Activated CD8-positive, alpha-beta memory T cell treated with anti-CD3 and anti-CD28 coated beads for 4 hours (primary cell): ENCODE data around the gene NPAS1.
A peak's percentile ranks its signal among the peaks of the same experiment; 100 is the strongest.
"Not testable (repeated sequence)": the region's sequence is repeated elsewhere in the genome, so short reads cannot be mapped to it uniquely, and the experiment has no call there.

ENCODE experiments used
- DNase-seq, 2 donors: peaks; one replicate each; pipeline ENCODE4 v3.0.0-alpha.2; 2020; ENCODE audit warnings: low read depth in 2 of 2

The NPAS1 gene

DNA sequence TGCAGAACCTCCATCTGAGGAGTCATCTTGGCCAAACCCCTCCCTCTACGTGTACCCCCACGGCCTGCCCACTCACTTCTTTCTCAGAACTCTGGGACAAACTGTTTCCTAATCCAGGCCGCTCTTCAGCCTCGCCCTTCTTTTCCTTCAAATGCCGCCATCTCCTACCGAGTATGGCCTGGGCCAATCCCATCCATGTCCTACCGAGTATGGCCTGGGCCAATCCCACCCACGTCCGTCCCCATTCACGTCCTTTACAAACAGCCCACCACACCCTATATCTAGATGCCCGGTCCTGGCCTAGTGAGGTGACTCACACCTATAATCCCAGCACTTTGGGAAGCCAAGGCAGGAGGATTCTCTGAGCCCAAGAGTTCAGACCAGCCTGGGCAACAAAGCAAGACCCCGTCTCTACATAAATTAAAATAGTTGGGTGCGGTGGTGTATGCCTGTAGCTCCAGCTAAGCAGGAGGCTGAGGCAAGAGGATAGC, 27.7 kb downstream of the NPAS1 start:
- DNase-seq = no peak

DNA sequence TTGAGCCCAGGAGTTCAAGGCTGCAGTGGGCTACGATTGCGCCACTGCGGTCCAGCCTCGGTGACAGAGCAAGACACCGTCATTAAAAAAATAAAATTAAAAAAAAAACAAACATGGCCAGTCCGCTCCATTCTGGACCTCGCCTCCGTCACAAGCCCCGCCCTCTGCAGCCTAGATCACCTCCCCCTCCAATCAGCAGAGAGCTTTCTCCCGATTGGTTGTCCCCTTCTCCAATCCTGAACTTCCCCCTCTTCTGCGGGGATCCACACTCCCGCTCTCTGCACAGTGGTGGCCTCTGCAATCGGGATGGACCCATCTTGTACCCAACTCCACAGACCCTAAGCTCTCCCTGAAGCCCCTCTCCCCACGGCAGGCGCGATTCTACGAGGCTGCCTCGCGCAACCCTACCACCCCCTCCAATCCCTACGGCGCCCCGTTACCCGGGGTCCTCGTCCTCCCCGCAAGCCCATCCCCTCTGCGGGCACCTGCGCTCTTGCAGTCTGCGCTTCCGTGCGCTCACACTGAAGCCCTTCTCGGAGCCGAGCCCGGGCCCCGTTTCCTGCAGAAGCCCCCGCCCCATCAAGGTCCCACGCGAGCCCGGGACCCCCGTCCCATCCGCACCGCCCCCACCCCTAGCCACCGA, 28.2 kb downstream of the NPAS1 start:
- DNase-seq = peak; percentile 23 to 34

DNA sequence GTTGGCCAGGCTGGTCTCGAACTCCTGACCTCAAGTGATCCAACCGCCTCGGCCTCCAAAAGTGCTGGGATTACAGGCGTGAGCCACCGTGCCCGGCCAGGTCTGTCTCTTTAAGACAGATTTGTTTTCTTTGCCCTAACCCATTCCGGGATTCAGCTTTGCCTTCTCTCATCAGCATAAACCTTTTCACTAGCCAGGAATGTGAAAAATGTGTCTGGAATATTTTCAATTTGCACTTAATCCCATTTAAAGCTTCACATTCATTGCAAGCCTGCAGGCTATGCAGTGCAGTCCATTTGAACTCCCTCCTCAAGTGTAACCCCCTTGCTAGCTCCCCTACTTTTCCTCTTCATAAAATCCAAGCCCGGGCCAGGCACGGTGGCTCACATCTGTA, 29.7 kb downstream of the NPAS1 start:
- no peak for DNase-seq

DNA sequence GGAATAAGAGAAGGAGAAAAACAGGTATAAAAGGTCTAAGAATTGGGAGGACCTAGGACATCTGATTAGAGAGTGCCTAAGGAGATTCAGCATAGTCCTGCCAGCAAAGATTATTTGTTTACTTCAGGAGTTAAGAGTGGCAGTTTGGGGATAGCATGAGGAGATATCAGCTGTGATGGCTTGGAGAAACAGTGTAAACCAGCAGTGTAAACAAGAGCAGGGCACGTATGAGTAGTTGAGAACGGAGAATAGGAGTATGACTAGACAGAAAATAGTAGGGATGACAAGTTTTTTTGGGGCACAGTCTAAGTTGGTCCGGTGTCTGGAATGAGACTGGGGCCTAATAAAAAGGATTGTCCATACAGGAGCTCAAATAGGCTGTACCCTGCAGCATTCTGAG, 30.9 kb downstream of the NPAS1 start:
- not testable (repeated sequence) for DNase-seq

DNA sequence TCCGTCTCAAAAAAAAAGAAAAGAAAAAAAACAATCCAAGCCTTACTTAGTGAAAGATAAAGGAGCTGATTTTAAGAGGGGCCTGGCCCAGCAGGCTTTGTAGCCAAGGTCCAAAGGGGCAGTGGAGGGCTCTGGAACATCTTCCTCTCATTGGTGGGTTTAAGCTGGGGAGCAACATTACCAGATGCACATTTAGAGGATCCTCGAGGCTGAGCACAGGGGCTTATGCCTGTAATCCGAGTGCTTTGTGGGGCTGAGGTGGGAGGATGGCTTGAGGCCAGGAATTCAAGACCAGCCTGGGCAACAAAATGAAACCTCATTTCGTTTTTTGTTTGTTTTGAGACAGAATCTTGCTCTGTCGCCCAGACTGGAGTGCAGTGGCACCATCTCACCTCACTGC, 36.8 kb downstream of the NPAS1 start:
- DNase-seq = no peak

DNA sequence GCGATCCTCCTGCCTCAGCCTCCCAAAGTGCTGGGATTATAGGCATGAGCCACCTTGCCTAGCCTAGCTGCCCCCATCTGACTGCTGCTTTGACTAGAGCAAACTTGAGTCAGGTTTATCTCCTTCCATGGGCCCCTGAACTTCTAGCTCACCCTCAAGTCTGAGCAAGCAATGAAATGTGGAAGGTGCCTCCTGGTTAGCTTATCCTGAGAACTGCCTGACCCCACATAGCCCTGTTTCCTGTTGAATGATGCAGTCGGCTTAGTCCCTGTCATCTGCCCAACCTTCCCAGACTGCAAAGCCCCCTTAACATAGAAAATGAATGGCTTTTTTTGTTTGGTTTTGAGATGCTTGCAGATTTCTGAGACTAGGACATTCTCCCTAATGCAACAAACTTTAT, 37.7 kb downstream of the NPAS1 start:
- no peak for DNase-seq

DNA sequence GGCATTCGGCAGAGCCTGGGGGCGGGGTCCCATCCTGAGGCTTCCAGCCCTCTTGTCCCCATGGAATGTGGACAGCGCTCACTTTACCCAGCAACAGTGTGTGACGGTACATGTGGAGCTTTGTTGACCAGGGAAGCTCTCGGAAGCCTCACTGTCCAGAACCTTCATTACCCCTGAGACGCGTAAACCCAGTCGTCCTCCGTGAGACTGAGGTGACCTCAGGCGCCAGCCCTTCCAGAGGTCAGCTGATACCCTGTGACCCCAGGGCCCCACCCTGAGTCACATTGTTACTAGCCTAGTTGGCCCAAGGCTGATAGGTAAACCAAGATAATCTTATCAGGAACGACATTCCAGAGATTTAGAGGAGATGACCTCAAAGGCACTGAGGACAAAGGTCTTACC, 39.0 kb downstream of the NPAS1 start:
- DNase-seq = no peak

DNA sequence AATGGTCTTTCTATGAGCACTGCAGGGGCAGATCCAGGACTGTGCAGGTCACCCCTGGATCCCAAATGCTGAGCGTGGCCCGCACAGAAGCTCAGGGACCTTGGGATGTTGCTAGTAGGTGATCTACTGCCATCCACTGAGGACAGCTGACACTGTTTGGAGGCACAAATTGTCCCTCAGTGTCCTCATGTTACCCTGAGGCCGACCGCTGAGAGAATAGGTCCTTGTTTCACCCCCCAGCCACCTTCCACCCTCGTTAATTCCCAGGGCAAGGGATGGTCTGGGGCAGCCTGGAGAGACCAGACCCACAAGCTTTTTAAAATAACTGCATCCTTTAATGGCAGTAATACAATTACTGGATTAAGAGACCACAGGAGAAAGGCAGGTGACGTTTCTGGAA, 44.2 kb downstream of the NPAS1 start:
- no peak for DNase-seq

DNA sequence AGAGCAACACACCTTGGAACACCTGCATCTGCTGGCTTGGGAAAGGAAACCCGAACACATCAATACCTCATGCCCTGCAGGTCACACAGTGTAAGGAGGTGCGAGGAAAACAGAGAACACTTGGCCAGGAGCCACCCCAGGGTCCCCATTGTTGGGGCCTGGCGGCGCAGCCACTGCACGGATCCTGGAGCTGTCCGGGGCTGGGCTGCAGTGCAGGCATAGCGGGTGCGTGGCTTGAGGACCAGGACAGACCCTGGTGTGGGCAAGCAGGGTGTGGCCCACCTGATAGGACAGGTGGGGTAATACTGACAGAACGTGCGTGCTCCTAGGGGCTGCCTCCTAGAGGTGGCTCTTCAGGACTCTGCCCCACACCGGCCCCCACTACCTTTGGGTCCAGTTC, 45.6 kb downstream of the NPAS1 start:
- no peak for DNase-seq

DNA sequence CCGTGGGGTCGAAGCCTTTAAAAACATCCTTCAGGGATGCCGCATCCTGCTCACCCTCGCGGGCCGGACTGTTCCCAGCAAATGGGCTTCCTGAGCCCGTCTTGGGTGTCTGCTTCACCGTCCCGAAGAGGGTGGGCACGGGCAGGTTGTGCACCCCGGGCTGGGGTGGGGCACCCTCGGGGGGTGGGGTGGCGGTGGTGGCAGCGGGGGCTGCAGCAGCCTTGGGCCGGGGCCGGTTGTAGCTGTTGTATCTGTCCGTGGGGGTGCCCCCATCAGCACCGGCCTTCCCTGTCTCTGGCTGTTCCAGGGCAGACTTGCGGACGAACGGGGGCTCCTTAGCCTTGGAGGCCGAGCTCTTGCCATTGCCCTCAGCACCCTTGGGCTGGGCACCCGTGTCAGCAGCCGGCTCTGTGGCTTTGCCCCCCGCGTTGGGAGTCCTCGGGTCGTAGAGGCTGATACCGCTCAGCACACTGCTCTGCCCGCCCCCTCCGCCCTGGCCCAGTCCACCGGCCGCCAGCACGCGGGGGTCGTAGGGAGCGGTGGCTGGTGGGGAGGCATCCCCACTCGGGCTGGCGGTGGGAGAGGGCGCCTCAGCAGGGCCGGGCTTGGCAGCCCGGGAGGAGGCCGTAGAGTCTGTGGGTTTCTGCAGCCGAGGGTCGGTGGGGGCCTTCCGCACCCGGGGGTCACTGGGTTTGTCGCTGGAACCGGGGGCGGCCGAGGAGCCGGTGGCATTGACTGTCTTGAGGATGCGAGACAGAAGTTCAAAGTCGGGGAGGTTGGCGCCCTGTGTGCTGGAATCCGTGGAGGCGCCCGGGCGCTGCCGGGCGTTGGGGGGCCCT, 47.0 kb downstream of the NPAS1 start:
- no peak for DNase-seq

DNA sequence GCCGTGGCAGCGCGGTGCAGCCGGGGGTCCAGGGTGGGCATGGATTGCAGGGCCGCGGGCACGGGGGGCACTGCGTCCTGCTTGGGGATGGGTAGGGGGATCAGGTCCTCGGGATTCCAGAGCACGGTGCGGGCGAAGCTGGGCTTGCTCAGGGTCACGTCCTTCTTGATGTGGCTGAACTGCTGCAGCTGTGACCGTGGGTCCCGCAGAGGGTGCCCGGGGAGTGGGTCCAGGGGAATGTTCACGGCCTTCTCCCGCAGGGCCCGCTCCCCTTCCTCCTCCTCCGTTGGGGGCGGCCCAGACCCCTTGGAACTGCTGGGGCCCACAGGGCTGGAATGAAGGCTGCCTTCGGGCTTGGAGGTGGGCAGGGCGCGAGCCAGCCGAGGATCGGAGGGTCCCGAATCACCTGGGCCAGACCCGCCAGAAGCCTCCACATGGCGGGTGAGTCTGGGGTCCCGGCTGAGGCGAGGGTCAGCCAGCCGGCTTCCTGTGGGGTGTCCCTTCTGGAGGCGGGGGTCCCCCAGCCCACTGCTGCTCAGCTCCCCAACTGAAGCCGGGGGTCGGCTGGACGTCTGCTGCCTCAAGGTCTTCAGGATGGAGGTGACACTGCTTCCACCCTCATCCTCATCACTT, 47.7 kb downstream of the NPAS1 start:
- no peak for DNase-seq

DNA sequence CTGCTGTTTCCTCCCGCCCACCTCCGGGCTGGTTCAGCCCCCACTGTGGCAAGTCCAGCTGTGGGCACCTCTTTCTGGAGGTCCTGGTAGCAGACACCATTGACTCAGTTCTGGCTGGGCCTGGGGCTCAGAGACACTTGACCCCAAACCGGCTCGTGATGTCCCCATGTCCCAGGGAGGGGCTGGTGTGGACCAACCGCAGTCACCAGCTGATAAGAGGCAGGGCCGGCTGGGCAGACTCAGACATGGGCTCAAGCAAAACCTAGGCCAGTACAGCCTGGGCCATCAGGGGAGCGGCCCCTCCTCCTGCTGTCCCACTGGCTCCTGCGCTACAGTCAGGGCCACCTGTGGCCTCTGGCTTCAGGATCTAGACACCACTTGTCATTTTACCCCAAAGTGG, 48.6 kb downstream of the NPAS1 start:
- DNase-seq = no peak

DNA sequence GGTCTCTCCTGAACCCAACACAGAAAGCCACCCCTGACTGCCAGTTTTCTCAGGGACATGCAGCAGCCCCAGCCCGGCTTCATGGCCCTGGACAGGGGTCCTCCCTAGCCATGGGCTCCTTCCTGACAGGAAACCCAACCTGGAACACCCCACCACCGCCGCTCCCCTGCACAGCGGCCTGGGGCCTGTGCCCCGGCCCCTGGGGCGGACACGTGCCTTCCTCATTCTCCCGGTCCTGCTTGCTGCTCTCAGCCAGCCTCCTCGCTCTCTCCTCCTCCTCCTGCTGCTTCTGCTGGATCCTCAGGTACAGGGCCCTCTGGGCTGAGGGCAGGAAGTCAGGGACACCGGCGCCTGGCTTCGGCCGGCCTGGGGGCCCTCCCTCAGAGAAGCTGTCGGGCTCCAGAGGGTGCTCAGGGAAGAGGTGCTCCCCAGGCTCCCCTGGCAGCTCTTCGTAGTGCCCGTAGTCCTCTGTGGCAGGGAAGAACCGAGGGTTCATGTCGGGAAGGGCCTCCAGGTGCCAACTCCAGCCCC, 49.3 kb downstream of the NPAS1 start:
- no peak for DNase-seq

DNA sequence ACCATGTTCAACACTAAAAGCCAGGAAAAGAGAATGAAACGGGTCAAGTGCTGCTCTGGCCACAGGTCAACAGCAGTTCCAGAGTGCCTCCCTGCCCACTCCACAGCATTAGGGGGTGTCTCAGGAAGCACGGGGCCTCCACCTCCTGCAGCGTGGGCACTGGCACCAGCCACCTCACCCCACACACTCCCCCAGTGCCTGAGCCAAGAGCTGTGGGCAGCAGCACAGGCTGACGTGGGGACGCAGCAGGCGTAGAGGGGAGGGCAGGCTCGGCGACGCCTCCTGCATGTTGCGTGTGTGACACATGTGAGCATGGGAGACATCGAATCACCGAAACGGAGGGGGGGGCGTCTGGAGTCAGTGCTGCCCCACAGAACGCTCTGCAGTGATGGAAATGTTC, 50.2 kb downstream of the NPAS1 start:
- DNase-seq = no peak

DNA sequence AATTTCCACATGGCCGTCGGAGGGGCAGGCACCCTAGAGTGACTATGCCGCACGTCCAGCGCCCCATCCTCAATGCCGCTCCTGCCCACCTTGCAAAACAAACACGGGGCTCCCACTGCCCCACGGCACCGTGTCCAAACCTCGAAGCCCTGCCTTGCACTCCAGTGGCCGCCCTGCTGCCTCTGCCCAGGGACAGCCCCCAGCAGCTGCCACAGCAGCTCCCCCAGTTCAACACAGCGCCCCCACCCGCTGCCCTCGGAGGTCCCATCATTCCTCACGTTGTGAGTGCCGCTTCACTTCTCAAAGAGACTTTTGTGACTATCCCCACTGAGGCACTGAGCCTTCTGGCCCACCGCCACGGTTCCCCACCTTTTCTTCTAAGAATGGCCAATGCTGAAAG, 51.1 kb downstream of the NPAS1 start:
- DNase-seq = no peak

DNA sequence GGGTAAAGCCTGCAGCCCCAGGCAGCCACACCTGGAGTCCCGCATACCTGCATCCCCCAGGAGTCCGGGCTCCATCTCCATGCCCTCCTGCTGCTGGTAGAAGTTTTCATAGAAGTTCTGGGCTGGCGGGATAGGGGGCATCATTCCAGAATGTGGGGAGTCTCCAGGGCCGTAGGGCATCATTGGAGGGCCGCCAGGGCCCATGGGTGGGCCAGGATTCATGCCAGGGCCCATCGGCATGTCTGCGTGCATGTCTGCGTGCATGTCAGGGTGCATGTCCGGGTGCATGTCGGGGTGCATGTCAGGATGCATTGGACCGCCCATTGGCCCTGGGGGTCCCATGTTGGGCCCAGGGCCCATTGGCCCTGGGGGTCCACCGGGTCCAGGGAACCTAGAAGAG, 52.1 kb downstream of the NPAS1 start:
- DNase-seq = no peak

DNA sequence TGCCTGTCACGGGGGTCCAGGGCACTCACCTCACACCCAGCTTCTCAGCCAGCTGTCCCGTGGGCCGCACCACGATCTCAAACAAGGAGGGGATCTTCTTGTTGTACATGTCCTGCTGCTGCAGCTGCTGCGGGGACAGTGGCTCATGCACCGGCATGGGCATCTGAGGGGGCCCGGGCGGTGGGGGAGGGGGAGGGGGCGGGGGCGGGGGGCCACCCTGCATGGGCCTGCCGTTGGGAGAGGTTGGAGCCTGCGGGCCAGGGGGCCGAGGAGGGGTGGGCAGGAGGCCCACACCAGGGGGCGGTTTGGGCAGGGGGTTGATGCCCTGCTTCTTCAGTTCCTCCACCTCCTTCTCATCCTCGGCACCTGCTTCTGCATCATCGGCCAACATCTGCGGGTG, 52.7 kb downstream of the NPAS1 start:
- DNase-seq = no peak

DNA sequence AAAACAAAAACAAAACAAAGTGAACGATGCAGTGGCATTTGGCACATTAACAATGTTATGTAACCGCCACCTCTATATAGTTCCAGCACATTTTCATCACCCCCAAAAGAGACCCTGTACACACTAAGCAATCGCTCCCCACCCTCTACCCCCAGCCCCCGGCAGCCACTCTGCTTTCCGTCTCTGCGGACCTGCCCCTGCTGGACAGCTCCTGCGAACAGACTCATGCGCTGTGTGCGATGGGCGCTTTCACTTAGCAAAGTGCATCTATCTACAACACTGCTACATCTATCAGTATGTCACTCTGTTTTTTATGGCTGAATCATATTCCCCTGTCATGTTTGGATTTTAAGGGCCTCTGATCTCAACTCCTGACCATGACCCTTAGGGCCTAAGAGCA, 53.9 kb downstream of the NPAS1 start:
- DNase-seq = no peak

DNA sequence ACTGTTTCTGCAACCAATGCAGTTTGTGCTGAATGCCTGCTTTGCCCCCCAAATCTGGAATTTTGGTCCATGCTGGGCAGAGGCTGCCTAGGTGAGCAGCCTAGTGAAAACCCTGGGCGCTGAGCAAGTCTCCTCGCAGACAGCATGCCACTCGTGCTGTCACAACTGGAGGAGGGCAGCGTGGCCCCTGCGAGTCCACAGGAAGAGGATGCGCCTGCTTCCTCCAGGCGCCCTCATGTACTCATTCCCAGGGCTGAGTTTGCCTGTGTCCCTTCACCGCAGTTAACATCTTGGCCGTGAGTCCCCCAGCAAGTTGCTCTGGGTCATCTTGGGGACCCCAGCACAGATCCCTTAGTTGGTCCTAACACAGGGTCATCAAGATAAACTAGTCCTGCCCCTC, 55.0 kb downstream of the NPAS1 start:
- no peak for DNase-seq

DNA sequence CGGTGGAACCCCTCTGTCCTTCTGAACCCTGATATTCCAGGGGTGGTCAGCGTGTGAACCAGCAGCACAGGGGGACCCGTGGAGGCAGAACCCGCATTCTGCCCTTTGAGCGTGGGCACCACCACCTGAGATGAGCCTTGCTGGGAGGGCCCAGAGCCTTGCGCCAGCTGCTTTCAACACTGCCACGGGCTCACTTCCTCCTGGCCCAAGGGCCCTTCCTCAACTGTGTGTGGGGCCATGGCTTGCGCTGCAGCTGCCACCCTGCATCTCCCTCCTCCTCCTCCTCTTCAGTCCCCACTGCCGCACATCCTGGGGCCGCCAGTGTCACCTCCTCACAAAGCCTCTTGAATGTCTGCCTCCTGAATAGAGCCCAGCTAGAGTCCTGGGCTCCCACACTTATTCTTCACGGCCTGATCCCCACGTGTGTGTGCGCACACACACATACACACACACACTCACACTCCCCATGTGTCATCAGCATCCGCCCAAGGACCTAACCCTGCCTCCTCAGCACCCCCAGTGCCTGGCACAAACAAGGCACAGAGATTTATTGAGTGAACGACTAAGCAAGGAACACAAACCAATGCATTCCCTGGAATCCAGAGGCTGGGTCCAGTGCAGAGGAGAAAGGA, 55.7 kb downstream of the NPAS1 start:
- DNase-seq = no peak

DNA sequence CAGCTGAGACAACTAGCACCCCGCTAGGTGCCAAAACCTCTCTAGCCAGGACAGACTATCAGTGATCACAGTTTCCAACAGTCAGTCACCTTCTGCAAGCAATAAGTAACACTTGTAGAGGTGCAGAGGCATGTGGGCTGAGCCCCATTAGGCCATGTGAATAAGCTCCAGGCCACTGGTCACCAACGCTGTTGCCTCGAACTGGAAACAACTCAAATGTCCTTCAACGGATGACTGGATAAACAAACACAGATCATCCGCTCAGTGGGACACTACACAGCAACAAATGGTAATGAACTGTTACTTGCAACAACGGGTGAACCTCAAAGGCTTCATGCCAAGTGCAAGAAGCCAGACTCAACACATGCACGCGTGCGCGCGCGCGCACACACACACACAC, 56.3 kb downstream of the NPAS1 start:
- no peak for DNase-seq

DNA sequence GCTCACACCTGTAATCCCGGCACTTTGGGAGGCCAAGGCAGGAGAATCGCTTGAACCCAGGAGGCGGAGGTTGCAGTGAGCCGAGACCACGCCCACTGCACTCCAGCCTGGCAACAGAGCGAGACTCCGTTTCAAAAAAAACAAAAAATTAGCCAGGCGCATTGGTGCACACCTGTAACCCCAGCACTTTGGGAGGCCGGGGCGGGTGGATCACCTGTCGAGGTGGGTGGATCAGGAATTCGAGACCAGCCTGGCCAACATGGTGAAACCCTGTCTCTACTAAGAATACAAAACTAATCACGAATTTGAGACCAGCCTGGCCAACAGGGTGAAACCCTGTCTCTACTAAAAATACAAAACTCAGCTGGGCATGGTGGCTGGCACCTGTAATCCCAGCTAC, 58.7 kb downstream of the NPAS1 start:
- DNase-seq = not testable (repeated sequence)
